H9 (cell line): Measurements from ENCODE around the gene ADAMTSL3. TPM values are rescaled to one million over a fixed set of nuclear protein-coding genes. Genes with fewer than 3 reads are reported as not detected.

Source experiments
- DNase-seq: peaks from one replicate; pipeline ENCODE4 v3.0.0-alpha.2; 2017
- H2AFZ ChIP-seq: one replicate; pipeline ENCODE4 v1.6.1; 2013; ENCODE audit warnings: mild to moderate bottlenecking, low read length, control low read depth, moderate library complexity
- H2AK5ac ChIP-seq: 2 replicates; pipeline ENCODE4 v1.6.1; 2013; ENCODE audit warnings: low read length, control low read depth, mixed read lengths; ENCODE audit not compliant: insufficient read length
- H2BK120ac ChIP-seq: one replicate; pipeline ENCODE4 v1.6.1; 2013; ENCODE audit warnings: low read depth, mild to moderate bottlenecking, low read length, control low read depth, inconsistent platforms; ENCODE audit not compliant: poor library complexity, severe bottlenecking
- H2BK12ac ChIP-seq: 2 replicates; pipeline ENCODE4 v1.6.1; 2013; ENCODE audit warnings: low read length, control low read depth, mixed read lengths, low read depth; ENCODE audit not compliant: insufficient read length
- H2BK15ac ChIP-seq: 2 replicates; pipeline ENCODE4 v1.6.1; 2013; ENCODE audit warnings: low read depth, low read length, control low read depth
- H2BK20ac ChIP-seq: one replicate; pipeline ENCODE4 v1.6.1; 2013; ENCODE audit warnings: low read depth, mild to moderate bottlenecking, low read length, control low read depth, inconsistent platforms; ENCODE audit not compliant: poor library complexity, severe bottlenecking
- H2BK5ac ChIP-seq: 2 replicates; pipeline ENCODE4 v1.6.1; 2013; ENCODE audit warnings: low read length, control low read depth, mixed read lengths; ENCODE audit not compliant: insufficient read length
- H3K14ac ChIP-seq: 2 replicates; pipeline ENCODE4 v1.6.1; 2013; ENCODE audit warnings: low read length, control low read depth; ENCODE audit not compliant: insufficient read depth
- H3K18ac ChIP-seq: 2 replicates; pipeline ENCODE4 v1.6.1; 2013; ENCODE audit warnings: low read depth, mild to moderate bottlenecking, mixed read lengths, low read length, control low read depth; ENCODE audit not compliant: insufficient read length
- H3K23ac ChIP-seq: 2 replicates; pipeline ENCODE4 v1.6.1; 2013; ENCODE audit warnings: low read length, control low read depth, mixed read lengths, low read depth; ENCODE audit not compliant: insufficient read length
- H3K23me2 ChIP-seq: 2 replicates; pipeline ENCODE4 v1.6.1; 2013; ENCODE audit warnings: low read depth, mild to moderate bottlenecking, mixed read lengths, low read length, control low read depth; ENCODE audit not compliant: insufficient read length, poor library complexity, severe bottlenecking
- H3K27ac ChIP-seq: 2 replicates; pipeline ENCODE4 v1.5.1; 2013; ENCODE audit warnings: low read length, control low read depth, mixed read lengths, low read depth; ENCODE audit not compliant: insufficient read length
- H3K27me3 ChIP-seq: 2 replicates; pipeline ENCODE4 v1.6.1; 2013; ENCODE audit warnings: low read length, control low read depth, inconsistent platforms; ENCODE audit not compliant: insufficient read depth
- H3K4ac ChIP-seq: 2 replicates; pipeline ENCODE4 v1.6.1; 2013; ENCODE audit warnings: low read depth, mild to moderate bottlenecking, control low read depth, inconsistent platforms, low read length, moderate library complexity
- H3K4me1 ChIP-seq: 2 replicates; pipeline ENCODE4 v1.6.1; 2013; ENCODE audit warnings: low read length, control low read depth, inconsistent platforms; ENCODE audit not compliant: insufficient read depth
- H3K4me2 ChIP-seq: 2 replicates; pipeline ENCODE4 v1.6.1; 2013; ENCODE audit warnings: low read length, control low read depth, mixed read lengths; ENCODE audit not compliant: insufficient read length, insufficient read depth
- H3K56ac ChIP-seq: 2 replicates; pipeline ENCODE4 v1.6.1; 2013; ENCODE audit warnings: low read depth, mild to moderate bottlenecking, mixed read lengths, low read length, control low read depth; ENCODE audit not compliant: insufficient read length
- H3K79me1 ChIP-seq: 2 replicates; pipeline ENCODE4 v1.6.1; 2013; ENCODE audit warnings: low read depth, mild to moderate bottlenecking, moderate library complexity, low read length, control low read depth, inconsistent platforms; ENCODE audit not compliant: insufficient read depth, poor library complexity, severe bottlenecking
- H3K79me2 ChIP-seq: 2 replicates; pipeline ENCODE4 v1.6.1; 2013; ENCODE audit warnings: low read length, control low read depth, inconsistent platforms; ENCODE audit not compliant: insufficient read depth
- H3K9ac ChIP-seq: 2 replicates; pipeline ENCODE4 v1.6.1; 2013; ENCODE audit warnings: low read length, control low read depth, mixed read lengths; ENCODE audit not compliant: insufficient read length; ENCODE audit errors: extremely low read depth
- H3K9me3 ChIP-seq: one replicate; pipeline ENCODE4 v1.6.1; 2013; ENCODE audit warnings: low read depth, low read length, inconsistent platforms; ENCODE audit not compliant: control insufficient read depth
- H3T11ph ChIP-seq: one replicate; pipeline ENCODE4 v1.6.1; 2013; ENCODE audit warnings: mild to moderate bottlenecking, low read length, control low read depth, inconsistent platforms
- H4K20me1 ChIP-seq: one replicate; pipeline ENCODE4 v1.6.1; 2013; ENCODE audit not compliant: control insufficient read depth, insufficient read length, insufficient read depth
- H4K5ac ChIP-seq: 2 replicates; pipeline ENCODE4 v1.6.1; 2013; ENCODE audit warnings: low read depth, mild to moderate bottlenecking, mixed read lengths, low read length, control low read depth; ENCODE audit not compliant: insufficient read length
- H4K8ac ChIP-seq: replicated peaks from 2 replicates; pipeline ENCODE4 v1.6.1; 2013; ENCODE audit warnings: low read length, control low read depth, mixed read lengths, low read depth; ENCODE audit not compliant: insufficient read length
- H4K91ac ChIP-seq: 2 replicates; pipeline ENCODE4 v1.6.1; 2013; ENCODE audit warnings: low read depth, mild to moderate bottlenecking, moderate library complexity, mixed read lengths, low read length, control low read depth; ENCODE audit not compliant: insufficient read length
- H3K27ac Mint-ChIP-seq, 3 experiments: 2 replicates in 2 of 3; 3 replicates in 1 of 3; pipeline ENCODE4 v1.8.0; 2020 to 2021; ENCODE audit warnings: mixed read lengths in 3 of 3, mild to moderate bottlenecking in 1 of 3, moderate library complexity in 1 of 3
- H3K27me3 Mint-ChIP-seq: 2 replicates; pipeline ENCODE4 v1.8.0; 2021; ENCODE audit warnings: low read depth, mild to moderate bottlenecking, moderate library complexity, mixed read lengths
- H3K36me3 Mint-ChIP-seq, 3 experiments: 2 replicates in 2 of 3; 3 replicates in 1 of 3; pipeline ENCODE4 v1.8.0; 2020 to 2021; ENCODE audit warnings: low read depth in 3 of 3, mixed read lengths in 3 of 3; ENCODE audit not compliant: insufficient read depth in 1 of 3
- H3K4me1 Mint-ChIP-seq, 2 experiments: 2 replicates each; pipeline ENCODE4 v1.8.0; 2020; ENCODE audit warnings: mixed read lengths in 2 of 2
- H3K4me3 Mint-ChIP-seq, 2 experiments: 2 replicates in 1 of 2; 3 replicates in 1 of 2; pipeline ENCODE4 v1.8.0; 2020 to 2021; ENCODE audit warnings: mild to moderate bottlenecking in 2 of 2, mixed read lengths in 2 of 2, moderate library complexity in 1 of 2
- H3K9me3 Mint-ChIP-seq, 2 experiments: 2 replicates in 1 of 2; 3 replicates in 1 of 2; pipeline ENCODE4 v1.8.0; 2020; ENCODE audit warnings: mild to moderate bottlenecking in 2 of 2, mixed read lengths in 2 of 2, moderate library complexity in 1 of 2
- WGBS: extraction: QIAGEN DNeasy Blood & Tissue Kit; methylation state at CpG from one replicate; pipeline ENCODE4 v1.1.7; 2013; ENCODE audit warnings: missing lambda C conversion rate, low lambda C conversion rate, mixed read lengths; ENCODE audit not compliant: insufficient read length; ENCODE audit errors: extremely low coverage; 5-methylcytosine and 5-hydroxymethylcytosine counted together
- total RNA-seq: library from RNA; stranded (reverse); gene quantifications from 2 replicates; pipeline ENCODE4 v1.2.1, GENCODE V29; 2021
- TF ChIP-seq, protein P1 (sequence below): fragments of 200-600 bp; sonication (generic); conservative IDR thresholded peaks from 3 replicates; pipeline ENCODE4 v1.8.0; 2021; ENCODE audit warnings: antibody characterized with exemption, mild to moderate bottlenecking

The ADAMTSL3 gene
- total RNA-seq, 1 experiment from 2014 or later = 0.39 TPM

DNA sequence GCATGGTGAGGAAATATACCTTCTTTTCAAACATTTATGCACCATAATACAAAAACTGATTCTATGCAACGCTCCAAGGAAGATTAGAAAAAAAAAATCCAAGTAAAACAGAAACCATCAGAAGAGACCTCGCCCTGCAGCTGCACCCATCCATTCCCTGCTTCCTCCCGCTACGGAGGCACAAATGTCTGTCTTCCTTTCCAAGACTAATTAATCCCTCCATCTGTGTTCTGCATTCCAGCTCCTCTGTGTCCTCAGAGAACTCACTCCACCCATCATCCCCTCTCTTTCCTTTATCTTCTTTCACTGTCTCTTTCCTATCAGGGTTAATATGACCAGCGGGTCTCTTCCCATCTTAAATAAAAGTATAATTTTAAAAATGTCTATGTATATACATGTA lies 196.1 kb downstream of the ADAMTSL3 start:
- 0 out of 2 replicates have a peak, but pooled peaks cover 2% of the 10 kb centered on the region for H3K79me2 ChIP-seq
- H4K91ac ChIP-seq = no peak overlapping the region
- Mint-ChIP-seq H3K9me3 (no peaks in the 10 kb centered on the region), H3K4me3 (no peak overlapping the region), H3K27ac (no peak overlapping the region), H3K27me3 (no peaks in the 10 kb centered on the region), H3K36me3 (no peaks in the 10 kb centered on the region), H3K4me1 (no peaks in the 10 kb centered on the region; a peak in 1 of 4 replicates)
- H2BK5ac ChIP-seq = no peak overlapping the region
- no CpG with 5 or more reads among the region's 5 CpGs for WGBS
- no peak overlapping the region for H3K4ac ChIP-seq
- H2BK15ac ChIP-seq = no peak overlapping the region
- H3K79me1 ChIP-seq = no peaks in the 10 kb centered on the region
- H3K27me3 ChIP-seq = no peaks in the 10 kb centered on the region
- H3K56ac ChIP-seq = no peak overlapping the region
- H3K27ac ChIP-seq = no peak overlapping the region
- H4K8ac ChIP-seq = no peak overlapping the region
- no peak overlapping the region for H3K18ac ChIP-seq
- DNase-seq = no peak
- H4K5ac ChIP-seq = no peak overlapping the region
- H3K4me2 ChIP-seq = no peak overlapping the region
- H3K4me1 ChIP-seq = no peaks in the 10 kb centered on the region
- no peak overlapping the region for H3T11ph ChIP-seq
- H2BK20ac ChIP-seq = no peak overlapping the region
- no peak overlapping the region for H2BK12ac ChIP-seq
- no peak overlapping the region for H2AFZ ChIP-seq
- no peaks in the 10 kb centered on the region for H3K9me3 ChIP-seq
- no peak overlapping the region for H3K14ac ChIP-seq
- no peak overlapping the region for H2BK120ac ChIP-seq
- TF ChIP-seq, protein P1, sequence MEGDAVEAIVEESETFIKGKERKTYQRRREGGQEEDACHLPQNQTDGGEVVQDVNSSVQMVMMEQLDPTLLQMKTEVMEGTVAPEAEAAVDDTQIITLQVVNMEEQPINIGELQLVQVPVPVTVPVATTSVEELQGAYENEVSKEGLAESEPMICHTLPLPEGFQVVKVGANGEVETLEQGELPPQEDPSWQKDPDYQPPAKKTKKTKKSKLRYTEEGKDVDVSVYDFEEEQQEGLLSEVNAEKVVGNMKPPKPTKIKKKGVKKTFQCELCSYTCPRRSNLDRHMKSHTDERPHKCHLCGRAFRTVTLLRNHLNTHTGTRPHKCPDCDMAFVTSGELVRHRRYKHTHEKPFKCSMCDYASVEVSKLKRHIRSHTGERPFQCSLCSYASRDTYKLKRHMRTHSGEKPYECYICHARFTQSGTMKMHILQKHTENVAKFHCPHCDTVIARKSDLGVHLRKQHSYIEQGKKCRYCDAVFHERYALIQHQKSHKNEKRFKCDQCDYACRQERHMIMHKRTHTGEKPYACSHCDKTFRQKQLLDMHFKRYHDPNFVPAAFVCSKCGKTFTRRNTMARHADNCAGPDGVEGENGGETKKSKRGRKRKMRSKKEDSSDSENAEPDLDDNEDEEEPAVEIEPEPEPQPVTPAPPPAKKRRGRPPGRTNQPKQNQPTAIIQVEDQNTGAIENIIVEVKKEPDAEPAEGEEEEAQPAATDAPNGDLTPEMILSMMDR = no peak
- H3K9ac ChIP-seq = no peak overlapping the region
- no peaks in the 10 kb centered on the region for H4K20me1 ChIP-seq
- no peak overlapping the region for H3K23ac ChIP-seq
- H2AK5ac ChIP-seq = no peak overlapping the region
- no peaks in the 10 kb centered on the region for H3K23me2 ChIP-seq
